GM06990 (cell line): ENCODE measurements around the gene STIM2.

ENCODE experiments used
- DNase-seq: peaks from one replicate; pipeline ENCODE4 v3.0.0-alpha.2; 2011; ENCODE audit not compliant: insufficient read length; ENCODE audit errors: extremely low read depth
- H3K27me3 ChIP-seq: replicated peaks from 2 replicates; pipeline ENCODE4 v1.6.0; 2011; ENCODE audit warnings: low read length; ENCODE audit not compliant: control insufficient read depth, insufficient read depth
- H3K36me3 ChIP-seq: 2 replicates; pipeline ENCODE4 v1.5.1; 2011; ENCODE audit warnings: low read length; ENCODE audit not compliant: control insufficient read depth, insufficient read depth
- H3K4me3 ChIP-seq: replicated peaks from 2 replicates; pipeline ENCODE4 v1.5.1; 2011; ENCODE audit warnings: low read depth, mild to moderate bottlenecking, control low read depth, low read length
- TF ChIP-seq, protein P1 (sequence below): IDR thresholded peaks from 2 replicates; pipeline ENCODE4 v1.5.1; 2011; ENCODE audit warnings: low read length, control low read depth, mild to moderate bottlenecking, inconsistent platforms; ENCODE audit not compliant: insufficient read depth, poor library complexity, severe bottlenecking

The STIM2 gene

DNA sequence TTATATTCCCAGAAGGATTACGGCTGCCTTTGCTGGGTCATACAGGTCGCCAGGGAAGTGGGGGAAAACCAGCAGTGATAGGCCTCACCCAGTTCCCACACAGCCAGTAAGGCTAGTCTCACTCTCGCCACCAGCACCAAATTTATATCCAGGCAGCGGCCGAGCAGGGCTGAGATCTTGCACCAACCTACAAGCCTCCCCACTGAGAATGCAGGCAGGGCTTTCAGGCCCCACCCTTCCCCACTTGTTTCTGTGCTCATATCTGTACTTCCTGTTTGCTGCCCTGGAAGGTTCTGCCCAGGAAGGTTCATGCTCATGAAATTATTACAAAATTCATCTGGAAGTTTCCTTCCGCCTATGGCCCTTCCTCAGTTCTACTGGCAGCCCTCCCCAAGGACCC, 179.7 kb downstream of the STIM2 start:
- no peaks in the 10 kb centered on the region for H3K36me3 ChIP-seq
- H3K27me3 ChIP-seq = no peaks in the 10 kb centered on the region
- TF ChIP-seq, protein P1, sequence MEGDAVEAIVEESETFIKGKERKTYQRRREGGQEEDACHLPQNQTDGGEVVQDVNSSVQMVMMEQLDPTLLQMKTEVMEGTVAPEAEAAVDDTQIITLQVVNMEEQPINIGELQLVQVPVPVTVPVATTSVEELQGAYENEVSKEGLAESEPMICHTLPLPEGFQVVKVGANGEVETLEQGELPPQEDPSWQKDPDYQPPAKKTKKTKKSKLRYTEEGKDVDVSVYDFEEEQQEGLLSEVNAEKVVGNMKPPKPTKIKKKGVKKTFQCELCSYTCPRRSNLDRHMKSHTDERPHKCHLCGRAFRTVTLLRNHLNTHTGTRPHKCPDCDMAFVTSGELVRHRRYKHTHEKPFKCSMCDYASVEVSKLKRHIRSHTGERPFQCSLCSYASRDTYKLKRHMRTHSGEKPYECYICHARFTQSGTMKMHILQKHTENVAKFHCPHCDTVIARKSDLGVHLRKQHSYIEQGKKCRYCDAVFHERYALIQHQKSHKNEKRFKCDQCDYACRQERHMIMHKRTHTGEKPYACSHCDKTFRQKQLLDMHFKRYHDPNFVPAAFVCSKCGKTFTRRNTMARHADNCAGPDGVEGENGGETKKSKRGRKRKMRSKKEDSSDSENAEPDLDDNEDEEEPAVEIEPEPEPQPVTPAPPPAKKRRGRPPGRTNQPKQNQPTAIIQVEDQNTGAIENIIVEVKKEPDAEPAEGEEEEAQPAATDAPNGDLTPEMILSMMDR = no peak
- H3K4me3 ChIP-seq = no peak overlapping the region
- no peak for DNase-seq

DNA sequence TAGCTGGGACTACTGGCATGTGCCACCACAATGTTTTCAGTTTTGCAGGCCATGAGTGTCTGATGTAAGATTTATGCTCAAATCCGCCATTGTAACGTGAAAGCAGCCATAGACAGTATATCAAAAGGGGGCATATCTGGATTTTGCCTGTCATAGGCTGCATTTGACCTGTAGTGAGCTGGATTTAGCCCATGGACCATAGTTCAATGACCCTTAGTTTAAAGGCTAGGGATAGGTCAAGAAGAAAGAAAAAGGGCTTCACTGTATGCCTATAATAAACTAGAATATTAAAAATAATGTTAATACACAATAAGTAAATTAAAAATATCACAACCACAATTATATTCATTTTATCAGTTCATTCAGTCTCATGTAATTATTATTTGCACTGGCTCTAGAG, 181.8 kb downstream of the STIM2 start:
- DNase-seq = no peak
- Histone ChIP-seq H3K4me3 (no peak overlapping the region), H3K27me3 (no peaks in the 10 kb centered on the region), H3K36me3 (no peaks in the 10 kb centered on the region)
- TF ChIP-seq, protein P1 = no peak

DNA sequence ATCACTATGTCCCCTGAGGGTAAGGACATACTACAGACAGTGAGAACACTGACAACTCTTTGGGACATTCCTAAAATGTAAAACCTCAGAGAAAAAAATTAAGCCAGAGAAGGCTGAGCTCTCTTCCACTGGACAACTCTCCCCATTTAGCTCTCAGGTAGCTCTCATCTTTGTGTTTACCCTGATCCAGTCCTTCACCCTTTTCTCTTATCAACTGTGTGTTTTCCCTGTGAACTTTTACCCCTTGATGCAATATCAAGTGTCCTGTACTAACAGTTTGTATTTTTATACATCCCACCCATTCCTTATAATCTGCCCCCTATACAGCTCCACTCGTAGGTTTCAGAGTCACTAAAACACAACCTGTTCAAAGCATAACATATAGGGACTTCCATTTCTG, 182.6 kb downstream of the STIM2 start:
- TF ChIP-seq, protein P1 = no peak
- Histone ChIP-seq H3K36me3 (no peaks in the 10 kb centered on the region), H3K27me3 (no peaks in the 10 kb centered on the region), H3K4me3 (no peak overlapping the region)
- DNase-seq = no peak

DNA sequence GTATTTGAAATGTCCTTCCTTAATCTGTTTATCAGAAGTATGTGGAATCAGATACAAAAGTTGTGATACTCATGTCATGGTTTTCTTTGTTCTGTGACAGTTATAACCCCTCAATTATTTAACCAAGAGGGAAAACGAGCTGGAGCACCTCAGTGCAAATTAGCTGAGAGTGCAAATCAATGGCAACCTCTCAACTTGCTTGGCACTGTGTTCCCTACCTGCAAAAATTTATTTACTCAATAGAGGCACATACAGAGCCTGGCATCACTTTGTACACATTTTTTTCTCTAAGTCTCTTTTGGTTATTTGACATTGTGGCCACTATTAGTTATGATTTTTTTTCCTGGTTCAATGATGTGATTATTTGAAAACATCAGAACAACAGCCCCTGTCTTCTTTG, 186.2 kb downstream of the STIM2 start:
- TF ChIP-seq, protein P1 = no peak
- no peak overlapping the region for H3K4me3 ChIP-seq
- no peaks in the 10 kb centered on the region for H3K27me3 ChIP-seq
- no peaks in the 10 kb centered on the region for H3K36me3 ChIP-seq
- no peak for DNase-seq

DNA sequence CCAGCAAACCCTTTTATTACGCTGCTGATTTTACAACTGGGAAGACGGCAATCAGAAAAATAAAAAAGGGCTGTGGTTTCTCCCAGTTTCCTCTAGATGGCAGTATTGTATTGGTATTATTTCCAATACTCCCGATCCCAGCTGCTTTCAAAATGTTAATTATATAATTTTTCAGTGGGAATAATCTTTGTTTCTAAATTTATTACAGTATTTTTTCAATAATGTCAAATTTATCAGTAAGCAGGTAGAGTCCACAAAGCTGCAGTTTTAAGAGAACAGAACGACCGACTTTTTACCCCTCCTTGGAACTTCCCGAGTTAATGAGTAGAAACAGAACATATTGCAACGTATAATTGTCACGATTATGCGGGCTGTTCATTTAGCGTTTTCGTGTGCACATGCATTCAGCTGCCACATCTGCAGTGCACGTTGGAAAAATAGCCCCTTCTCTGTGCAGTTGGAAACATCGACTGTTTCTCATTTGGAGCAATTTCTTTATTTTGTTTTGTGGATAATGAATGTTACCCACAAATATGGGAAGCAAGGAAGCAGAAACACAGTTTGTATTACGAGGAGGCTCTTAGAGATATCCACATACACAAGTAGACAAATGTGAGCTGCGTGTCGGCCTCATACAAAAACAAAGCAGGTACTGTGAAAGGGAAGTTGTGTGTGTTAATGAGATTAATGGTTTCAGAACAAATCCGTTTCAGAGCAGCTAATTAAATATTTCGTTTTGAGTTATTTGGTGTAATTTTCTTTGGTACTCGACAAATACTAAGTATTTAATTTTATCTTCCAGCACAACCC, 188.0 kb downstream of the STIM2 start:
- TF ChIP-seq, protein P1 = peak; percentile 63
- Histone ChIP-seq H3K27me3 (no peaks in the 10 kb centered on the region), H3K4me3 (no peak overlapping the region), H3K36me3 (no peaks in the 10 kb centered on the region)
- DNase-seq = no peak

DNA sequence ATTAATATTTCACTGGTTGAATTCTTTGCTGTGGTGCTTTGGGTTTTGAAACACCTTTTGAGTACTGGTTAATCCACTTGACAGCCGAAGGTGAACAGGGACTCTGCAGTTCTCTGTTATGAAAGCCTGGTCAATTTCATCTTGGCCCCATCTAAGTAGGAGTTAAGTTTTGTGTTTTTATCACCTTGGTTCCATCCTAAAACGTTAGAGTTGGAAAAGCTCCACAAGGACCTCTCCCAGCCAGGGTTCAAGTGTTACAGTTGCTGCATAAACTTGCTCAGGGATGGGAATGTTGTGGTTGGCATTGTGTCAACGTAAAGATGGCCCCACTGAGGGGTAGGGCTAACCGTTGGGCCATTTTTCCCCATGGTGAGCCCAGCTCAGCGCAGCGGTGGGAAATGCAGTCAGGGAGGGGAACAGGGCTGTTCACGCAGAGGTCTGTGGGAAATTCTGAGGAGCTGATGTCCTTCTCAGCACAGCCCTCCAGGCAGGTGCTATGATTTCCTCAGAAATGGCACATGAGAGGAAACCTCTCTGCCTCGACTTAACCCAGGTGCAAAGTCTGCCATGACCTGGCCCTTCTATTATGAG, 188.7 kb downstream of the STIM2 start:
- Histone ChIP-seq H3K27me3 (no peaks in the 10 kb centered on the region), H3K4me3 (no peak overlapping the region), H3K36me3 (no peaks in the 10 kb centered on the region)
- TF ChIP-seq, protein P1 = no peak
- DNase-seq = no peak
